Hepatocyte (in vitro differentiated cells): ENCODE measurements around the gene TIMM29. TPM values are rescaled to one million over a fixed set of nuclear protein-coding genes. Genes with fewer than 3 reads are reported as not detected.

ENCODE experiments used
- DNase-seq: peaks from one replicate; pipeline ENCODE4 v3.0.0-alpha.2; 2016; ENCODE audit warnings: low spot score
- H2AFZ ChIP-seq: fragments of 200-600 bp; sonication (generic); 2 replicates; pipeline ENCODE4 v1.6.0; 2016; ENCODE audit warnings: antibody characterized with exemption, mild to moderate bottlenecking
- H3K27ac ChIP-seq: fragments of 200-600 bp; sonication (generic); 2 replicates; pipeline ENCODE4 v1.5.1; 2016; ENCODE audit warnings: mild to moderate bottlenecking
- H3K27me3 ChIP-seq: fragments of 200-600 bp; sonication (generic); 2 replicates; pipeline ENCODE4 v1.6.1; 2016
- H3K36me3 ChIP-seq: fragments of 200-600 bp; sonication (generic); replicated peaks from 2 replicates; pipeline ENCODE4 v1.5.1; 2016; ENCODE audit warnings: low read depth; ENCODE audit not compliant: insufficient read depth
- H3K4me1 ChIP-seq: fragments of 200-600 bp; sonication (generic); 2 replicates; pipeline ENCODE4 v1.5.1; 2016; ENCODE audit warnings: mild to moderate bottlenecking, moderate library complexity; ENCODE audit not compliant: insufficient read depth
- H3K4me2 ChIP-seq: fragments of 200-600 bp; sonication (generic); 2 replicates; pipeline ENCODE4 v1.6.0; 2016
- H3K4me3 ChIP-seq: fragments of 200-600 bp; sonication (generic); 2 replicates; pipeline ENCODE4 v1.5.1; 2016; ENCODE audit warnings: mild to moderate bottlenecking
- H3K79me2 ChIP-seq: fragments of 200-600 bp; sonication (generic); 2 replicates; pipeline ENCODE4 v1.6.0; 2017; ENCODE audit warnings: mild to moderate bottlenecking
- H3K9me2 ChIP-seq: fragments of 200-600 bp; sonication (generic); replicated peaks from 2 replicates; pipeline ENCODE4 v1.6.0; 2017; ENCODE audit warnings: mild to moderate bottlenecking; ENCODE audit not compliant: insufficient read depth
- H3K9me3 ChIP-seq: fragments of 200-600 bp; sonication (generic); 2 replicates; pipeline ENCODE4 v1.5.1; 2016; ENCODE audit warnings: low read depth, mild to moderate bottlenecking
- H4K20me1 ChIP-seq: fragments of 200-600 bp; sonication (generic); 2 replicates; pipeline ENCODE4 v1.6.0; 2016; ENCODE audit warnings: mild to moderate bottlenecking; ENCODE audit not compliant: insufficient read depth, poor library complexity, severe bottlenecking
- CTCF ChIP-seq: fragments of 200-600 bp; sonication (generic); IDR thresholded peaks from 2 replicates; pipeline ENCODE4 v1.5.1; 2016; ENCODE audit warnings: antibody characterized with exemption, mild to moderate bottlenecking; ENCODE audit not compliant: poor library complexity
- EZH2 ChIP-seq: fragments of 200-600 bp; sonication (generic); IDR thresholded peaks from 2 replicates; pipeline ENCODE4 v1.6.1; 2016; ENCODE audit warnings: antibody characterized with exemption, mild to moderate bottlenecking, borderline replicate concordance
- EZH2phosphoT487 ChIP-seq: fragments of 200-600 bp; sonication (generic); IDR thresholded peaks from one replicate; pipeline ENCODE4 v1.6.1; 2018; ENCODE audit warnings: antibody characterized with exemption, mild to moderate bottlenecking, low read depth, moderate library complexity; ENCODE audit not compliant: unreplicated experiment, severe bottlenecking
- WGBS: methylation state at CpG from one replicate; pipeline ENCODE4 v1.1.6; 2016; ENCODE audit warnings: low lambda C conversion rate; ENCODE audit errors: missing lambda C conversion rate; 5-methylcytosine and 5-hydroxymethylcytosine counted together
- polyA plus RNA-seq: library from polyadenylated mRNA; unstranded; fragments of >200 nt; fragmentation: Nextera tagmentation; extraction: Ambion mirVana; gene quantifications from 2 replicates; pipeline ENCODE4 v1.2.1, GENCODE V29; 2016
- total RNA-seq: library from RNA; depleted of rRNA; stranded (reverse); fragments of >200 nt; gene quantifications from 2 replicates; pipeline ENCODE4 v1.2.3, GENCODE V29; 2014

The TIMM29 gene
- total and polyA plus RNA-seq, 2 experiments from 2014 or later, result 23.0 to 36.2 TPM

GRCh38 chr19:10912619-10913018 lies 16.0 kb upstream of the TIMM29 start:
- Histone ChIP-seq H3K9me3 (no peaks in the 10 kb centered on the region), H4K20me1 (no peaks in the 10 kb centered on the region), H3K79me2 (no peaks in the 10 kb centered on the region), H3K9me2 (no peaks in the 10 kb centered on the region), H3K36me3 (no peaks in the 10 kb centered on the region), H3K27ac (no peak overlapping the region), H3K4me2 (no peak overlapping the region), H3K4me3 (no peak overlapping the region), H3K4me1 (no peaks in the 10 kb centered on the region), H2AFZ (no peak overlapping the region), H3K27me3 (no peaks in the 10 kb centered on the region)
- 96% methylated on average over 18 of the region's 18 CpGs for WGBS
- no peak for TF ChIP-seq EZH2
- TF ChIP-seq EZH2phosphoT487, result no peak
- TF ChIP-seq CTCF, result no peak
- DNase-seq, result no peak

GRCh38 chr19:10913716-10914340 lies 14.8 kb upstream of the TIMM29 start:
- TF ChIP-seq EZH2phosphoT487 (no peak), EZH2 (no peak), CTCF (no peak)
- Histone ChIP-seq H2AFZ (no peak overlapping the region), H3K4me3 (no peak overlapping the region), H3K9me2 (no peaks in the 10 kb centered on the region), H3K4me2 (no peak overlapping the region), H3K27me3 (no peaks in the 10 kb centered on the region), H3K36me3 (no peaks in the 10 kb centered on the region), H4K20me1 (no peaks in the 10 kb centered on the region), H3K79me2 (no peaks in the 10 kb centered on the region), H3K27ac (no peak overlapping the region), H3K4me1 (no peaks in the 10 kb centered on the region), H3K9me3 (no peaks in the 10 kb centered on the region)
- 96% methylated on average over 20 of the region's 24 CpGs for WGBS
- no peak for DNase-seq

GRCh38 chr19:10915130-10916091 lies 13.2 kb upstream of the TIMM29 start:
- no peaks in the 10 kb centered on the region for H3K36me3 ChIP-seq
- no peaks in the 10 kb centered on the region for H3K27me3 ChIP-seq
- no peak overlapping the region for H3K4me3 ChIP-seq
- H4K20me1 ChIP-seq, result no peaks in the 10 kb centered on the region
- peak; percentile 63 for DNase-seq
- H3K4me2 ChIP-seq, result no peak overlapping the region
- H3K79me2 ChIP-seq, result no peaks in the 10 kb centered on the region
- no peaks in the 10 kb centered on the region for H3K9me2 ChIP-seq
- WGBS, result 85% methylated on average over 17 of the region's 19 CpGs
- no peak for TF ChIP-seq EZH2phosphoT487
- peak; percentile 7 for TF ChIP-seq CTCF
- no peak overlapping the region for H3K27ac ChIP-seq
- H3K9me3 ChIP-seq, result no peaks in the 10 kb centered on the region
- no peak overlapping the region for H2AFZ ChIP-seq
- no peaks in the 10 kb centered on the region for H3K4me1 ChIP-seq
